ENCODE results near the gene GPR25. TPM values are rescaled to one million over a fixed set of nuclear protein-coding genes. Genes with fewer than 3 reads are reported as not detected.

GPR25 gene
- total and polyA plus RNA-seq, 10 donors: 0.09 to 3.6 (median 0.55) TPM; not detected in 2

GRCh38 chr1:200849430-200849829 lies 23.4 kb upstream of the GPR25 start:
- Histone ChIP-seq H3K27me3 (replicated peaks in 1 of 7) (no peaks in the 10 kb centered on the region), H3K27ac (no peak overlapping the region), H3K9me3 (no peaks in the 10 kb centered on the region), H3K4me3 (no peak overlapping the region), H3K4me1 (no peaks in the 10 kb centered on the region), H3K36me3 (peaks cover 0 to 66% (median 17%) of the 10 kb centered on the region in 6 donors)
- intact Hi-C loops (cut with DNase I; ENCODE audit: low total_unique reads): no loop called here
- WGBS, 5 donors: 85 to 88% (median 86%) methylated on average over 6 of the region's 6 CpGs
- TF ChIP-seq POLR2AphosphoS5 (IDR thresholded peaks at IDR 0.05) (no peak), POLR2A (IDR thresholded peaks at IDR 0.05) (no peak), CTCF (IDR thresholded peaks at IDR 0.05 in 8 of 11, conservative IDR thresholded peaks at IDR 0.05 in 3 of 11) (no peak)
- no peak for DNase-seq

DNA sequence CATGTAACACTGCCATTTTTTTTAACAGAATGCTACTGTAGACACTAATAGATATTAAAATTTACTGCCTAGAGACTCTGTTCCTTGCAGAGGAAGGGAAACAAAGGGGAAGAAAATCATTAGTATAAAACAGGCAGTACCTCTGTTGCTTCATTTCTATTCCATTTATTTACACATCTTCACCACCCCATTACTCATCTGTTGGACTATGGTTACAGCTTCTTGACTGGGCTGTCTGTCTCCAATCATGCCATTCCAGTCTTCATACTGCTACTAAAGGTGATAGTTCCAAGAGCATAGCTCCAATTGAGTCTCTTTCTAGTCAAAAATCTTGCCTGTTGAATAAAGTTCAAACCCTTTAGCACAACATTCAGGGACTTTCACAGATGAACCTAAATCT lies 22.2 kb upstream of the GPR25 start:
- Histone ChIP-seq H3K9me3 (no peaks in the 10 kb centered on the region), H3K27ac (no peak overlapping the region), H3K36me3 (peaks cover 0 to 71% (median 17%) of the 10 kb centered on the region in 6 donors), H3K4me1 (no peaks in the 10 kb centered on the region), H3K27me3 (replicated peaks in 1 of 7) (no peaks in the 10 kb centered on the region), H3K4me3 (no peak overlapping the region)
- intact Hi-C loops (cut with DNase I; ENCODE audit: low total_unique reads): no loop called here
- TF ChIP-seq CTCF (IDR thresholded peaks at IDR 0.05 in 8 of 11, conservative IDR thresholded peaks at IDR 0.05 in 3 of 11) (no peak), POLR2AphosphoS5 (IDR thresholded peaks at IDR 0.05) (no peak), POLR2A (IDR thresholded peaks at IDR 0.05) (no peak)
- DNase-seq: no peak

DNA sequence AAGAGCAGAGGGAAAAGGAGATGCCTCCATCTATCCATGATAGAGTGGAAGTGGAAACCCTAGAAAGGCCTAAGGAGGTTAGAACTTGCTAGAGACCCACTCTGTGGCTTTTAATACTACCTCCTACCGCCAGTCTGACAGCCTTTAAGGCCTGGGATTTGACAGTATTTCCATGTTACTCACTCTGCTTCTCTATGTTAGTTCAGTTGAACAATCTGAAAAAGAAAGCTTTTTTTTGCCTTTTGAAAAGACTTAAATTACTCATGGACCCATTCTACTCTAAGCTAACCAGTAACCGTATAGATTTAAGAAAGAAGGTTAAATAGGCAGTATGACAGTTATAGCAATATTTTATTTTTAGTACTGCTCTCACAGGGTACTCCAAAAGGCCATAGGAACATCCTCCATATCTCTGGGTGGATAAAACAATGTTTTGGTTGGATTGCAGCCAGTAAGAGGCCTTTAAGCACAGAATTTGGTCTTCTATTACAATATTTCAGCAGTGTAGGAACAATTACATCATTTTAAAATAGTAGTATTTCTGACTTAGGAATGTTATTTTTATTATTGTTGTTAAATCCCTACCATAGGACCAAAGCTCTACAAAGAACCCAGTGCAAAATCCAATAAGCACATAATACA lies 15.9 kb upstream of the GPR25 start:
- Histone ChIP-seq H3K27ac (no peak overlapping the region), H3K9me3 (no peaks in the 10 kb centered on the region), H3K36me3 (peaks cover 0 to 55% (median 9%) of the 10 kb centered on the region in 6 donors), H3K27me3 (replicated peaks in 1 of 7) (no peaks in the 10 kb centered on the region), H3K4me3 (no peak overlapping the region), H3K4me1 (peaks cover 0 to 8% (median 2%) of the 10 kb centered on the region in 6 donors)
- WGBS, 5 donors: 69 to 81% (median 78%) methylated on average over 2 of the region's 2 CpGs
- DNase-seq: no peak
- intact Hi-C loops (cut with DNase I; ENCODE audit: low total_unique reads): no loop called here
- TF ChIP-seq CTCF (IDR thresholded peaks at IDR 0.05 in 8 of 11, conservative IDR thresholded peaks at IDR 0.05 in 3 of 11) (no peak), POLR2A (IDR thresholded peaks at IDR 0.05) (no peak), POLR2AphosphoS5 (IDR thresholded peaks at IDR 0.05) (no peak)

- Histone ChIP-seq H3K27me3 (replicated peaks in 1 of 7) (no peaks in the 10 kb centered on the region), H3K4me3 (no peak overlapping the region), H3K4me1 (peaks cover 0 to 15% (median 10%) of the 10 kb centered on the region in 6 donors), H3K9me3 (no peaks in the 10 kb centered on the region), H3K36me3 (peaks cover 0 to 53% (median 9%) of the 10 kb centered on the region in 6 donors), H3K27ac (no peak overlapping the region)
- TF ChIP-seq POLR2AphosphoS5 (IDR thresholded peaks at IDR 0.05) (no peak), POLR2A (IDR thresholded peaks at IDR 0.05) (no peak), CTCF (IDR thresholded peaks at IDR 0.05 in 8 of 11, conservative IDR thresholded peaks at IDR 0.05 in 3 of 11) (no peak)
- DNase-seq: no peak
- intact Hi-C loops (cut with DNase I; ENCODE audit: low total_unique reads): no loop called here
- 36 to 79% (median 55%) methylated on average over 1 of the region's 1 CpG for WGBS, 5 donors
These were observed 15.0 kb upstream of the GPR25 start for GRCh38 chr1:200857804-200858203.

All from spleen (tissue), 11 donors.